ENCODE data around the gene STARD13. TPM values are rescaled to one million over a fixed set of nuclear protein-coding genes. Genes with fewer than 3 reads are reported as not detected.

Gene STARD13
- total RNA-seq, 1 experiment from 2014 or later: 2.1 TPM

DNA sequence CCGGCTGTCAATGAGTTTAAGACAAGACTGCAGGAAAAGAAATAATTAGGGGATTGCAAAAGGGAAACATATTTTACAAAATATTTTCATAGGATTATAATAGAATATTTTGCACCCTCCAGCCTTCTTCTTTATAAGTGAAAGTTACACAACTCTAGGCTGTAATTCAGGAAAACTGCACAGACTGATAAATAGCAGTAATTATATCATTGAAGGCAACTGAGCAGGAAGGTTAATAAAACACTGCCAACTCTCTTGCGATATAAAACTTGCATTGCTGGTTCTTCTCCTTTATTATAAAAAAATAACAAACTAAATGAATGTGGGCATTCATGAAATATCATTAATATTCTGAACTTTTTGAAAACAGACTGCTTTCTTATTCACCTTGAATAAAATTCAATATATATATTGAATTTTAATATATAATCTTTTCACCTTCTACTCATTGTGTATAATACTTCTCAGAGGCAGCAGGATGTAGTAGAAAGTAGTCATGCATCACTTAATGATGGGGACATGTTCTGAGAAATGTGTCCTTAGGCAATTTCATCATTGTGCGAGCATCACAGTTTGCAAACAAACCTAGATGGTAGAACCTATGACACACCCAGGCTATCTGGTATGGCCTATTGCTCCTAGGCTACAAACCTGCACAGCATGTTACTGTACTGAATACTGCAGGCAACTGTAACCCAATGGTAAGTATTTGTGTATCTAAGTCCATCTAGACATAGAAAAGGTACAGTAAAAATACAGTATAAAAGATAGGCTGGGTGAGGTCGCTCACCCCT is 24.9 kb upstream of the STARD13 start:
- Histone ChIP-seq H2BK12ac (ENCODE audit: insufficient read length, low read depth, low read length) (no peak overlapping the region), H3K9ac (ENCODE audit: extremely low read depth, insufficient read length, low read length) (no peak overlapping the region), H4K20me1 (ENCODE audit: control insufficient read depth, insufficient read depth, insufficient read length) (no peaks in the 10 kb centered on the region), H2BK5ac (ENCODE audit: insufficient read length, low read length) (no peak overlapping the region), H3K23ac (ENCODE audit: insufficient read length, low read depth, low read length) (no peak overlapping the region), H2AK5ac (ENCODE audit: insufficient read length, low read length) (no peak overlapping the region), H3K14ac (ENCODE audit: insufficient read depth, low read length) (no peak overlapping the region), H4K91ac (ENCODE audit: insufficient read length, low read depth, low read length) (no peak overlapping the region), H3K4ac (ENCODE audit: low read depth, low read length) (no peak overlapping the region), H2BK120ac (ENCODE audit: low read depth, low read length, poor library complexity, severe bottlenecking) (no peak overlapping the region), H3K56ac (ENCODE audit: insufficient read length, low read depth, low read length) (no peak overlapping the region), H3K79me2 (ENCODE audit: insufficient read depth, low read length) (no peaks in the 10 kb centered on the region), H3K9me3 (ENCODE audit: control insufficient read depth, low read depth, low read length) (no peaks in the 10 kb centered on the region), H3T11ph (ENCODE audit: low read length) (no peak overlapping the region), H2BK20ac (ENCODE audit: low read depth, low read length, poor library complexity, severe bottlenecking) (no peak overlapping the region), H2BK15ac (ENCODE audit: low read depth, low read length) (no peak overlapping the region), H4K5ac (ENCODE audit: insufficient read length, low read depth, low read length) (no peak overlapping the region), H3K79me1 (ENCODE audit: insufficient read depth, low read depth, low read length, poor library complexity, severe bottlenecking) (no peaks in the 10 kb centered on the region), H3K23me2 (ENCODE audit: insufficient read length, low read depth, low read length, poor library complexity, severe bottlenecking) (no peaks in the 10 kb centered on the region), H3K4me1 (ENCODE audit: insufficient read depth, low read length) (no peaks in the 10 kb centered on the region), H3K18ac (ENCODE audit: insufficient read length, low read depth, low read length) (no peak overlapping the region), H2AFZ (ENCODE audit: low read length) (no peak overlapping the region), H3K27me3 (ENCODE audit: insufficient read depth, low read length) (no peaks in the 10 kb centered on the region), H4K8ac (replicated peaks; ENCODE audit: insufficient read length, low read depth, low read length) (no peak overlapping the region), H3K27ac (ENCODE audit: insufficient read length, low read depth, low read length) (no peak overlapping the region), H3K4me2 (ENCODE audit: insufficient read depth, insufficient read length, low read length) (no peak overlapping the region)
- Mint-ChIP-seq H3K4me3 (no peak overlapping the region), H3K27ac (no peak overlapping the region), H3K9me3 (peaks cover 7 to 8% of the 10 kb centered on the region in 2 experiments; a peak in 3 of 5 replicates), H3K27me3 (ENCODE audit: low read depth) (no peaks in the 10 kb centered on the region), H3K4me1 (no peaks in the 10 kb centered on the region), H3K36me3 (ENCODE audit: insufficient read depth in 1 of 3, low read depth in 3 of 3) (peaks cover 0 to 4% (median 0%) of the 10 kb centered on the region in 3 experiments; a peak in 2 of 7 replicates)
- no peak for DNase-seq
- WGBS (ENCODE audit: extremely low coverage, insufficient read length, low lambda C conversion rate): no CpG with 5 or more reads among the region's 4 CpGs
- TF ChIP-seq, protein P1, sequence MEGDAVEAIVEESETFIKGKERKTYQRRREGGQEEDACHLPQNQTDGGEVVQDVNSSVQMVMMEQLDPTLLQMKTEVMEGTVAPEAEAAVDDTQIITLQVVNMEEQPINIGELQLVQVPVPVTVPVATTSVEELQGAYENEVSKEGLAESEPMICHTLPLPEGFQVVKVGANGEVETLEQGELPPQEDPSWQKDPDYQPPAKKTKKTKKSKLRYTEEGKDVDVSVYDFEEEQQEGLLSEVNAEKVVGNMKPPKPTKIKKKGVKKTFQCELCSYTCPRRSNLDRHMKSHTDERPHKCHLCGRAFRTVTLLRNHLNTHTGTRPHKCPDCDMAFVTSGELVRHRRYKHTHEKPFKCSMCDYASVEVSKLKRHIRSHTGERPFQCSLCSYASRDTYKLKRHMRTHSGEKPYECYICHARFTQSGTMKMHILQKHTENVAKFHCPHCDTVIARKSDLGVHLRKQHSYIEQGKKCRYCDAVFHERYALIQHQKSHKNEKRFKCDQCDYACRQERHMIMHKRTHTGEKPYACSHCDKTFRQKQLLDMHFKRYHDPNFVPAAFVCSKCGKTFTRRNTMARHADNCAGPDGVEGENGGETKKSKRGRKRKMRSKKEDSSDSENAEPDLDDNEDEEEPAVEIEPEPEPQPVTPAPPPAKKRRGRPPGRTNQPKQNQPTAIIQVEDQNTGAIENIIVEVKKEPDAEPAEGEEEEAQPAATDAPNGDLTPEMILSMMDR (conservative IDR thresholded peaks at IDR 0.05): no peak

Data from H9 (cell line).